BE2C (cell line): ENCODE results near the gene EFCAB10.
A peak's percentile ranks its signal among the peaks of the same experiment; 100 is the strongest.
"Not testable (repeated sequence)": the region's sequence is repeated elsewhere in the genome, so short reads cannot be mapped to it uniquely, and the experiment has no call there.

Experiments
- DNase-seq: peaks from one replicate; pipeline ENCODE4 v3.0.0-alpha.2; 2020
- H3K27me3 ChIP-seq: fragments of 250-450 bp; sonication (Bioruptor Pico); 2 replicates; pipeline ENCODE4 v1.5.1; 2020; ENCODE audit warnings: mild to moderate bottlenecking
- H3K36me3 ChIP-seq: fragments of 250-450 bp; sonication (Bioruptor Pico); 2 replicates; pipeline ENCODE4 v1.5.1; 2020; ENCODE audit warnings: mild to moderate bottlenecking
- H3K4me1 ChIP-seq: fragments of 250-450 bp; sonication (Bioruptor Pico); 2 replicates; pipeline ENCODE4 v1.5.1; 2020
- H3K4me3 ChIP-seq: 2 replicates; pipeline ENCODE4 v1.5.1; 2011; ENCODE audit warnings: low read depth, low read length
- H3K9me3 ChIP-seq: fragments of 250-450 bp; sonication (Bioruptor Pico); 2 replicates; pipeline ENCODE4 v1.5.1; 2020
- TF ChIP-seq, protein P1 (sequence below): IDR thresholded peaks from 2 replicates; pipeline ENCODE4 v1.5.1; 2012; ENCODE audit warnings: mild to moderate bottlenecking, low read depth, low read length

EFCAB10 gene

DNA sequence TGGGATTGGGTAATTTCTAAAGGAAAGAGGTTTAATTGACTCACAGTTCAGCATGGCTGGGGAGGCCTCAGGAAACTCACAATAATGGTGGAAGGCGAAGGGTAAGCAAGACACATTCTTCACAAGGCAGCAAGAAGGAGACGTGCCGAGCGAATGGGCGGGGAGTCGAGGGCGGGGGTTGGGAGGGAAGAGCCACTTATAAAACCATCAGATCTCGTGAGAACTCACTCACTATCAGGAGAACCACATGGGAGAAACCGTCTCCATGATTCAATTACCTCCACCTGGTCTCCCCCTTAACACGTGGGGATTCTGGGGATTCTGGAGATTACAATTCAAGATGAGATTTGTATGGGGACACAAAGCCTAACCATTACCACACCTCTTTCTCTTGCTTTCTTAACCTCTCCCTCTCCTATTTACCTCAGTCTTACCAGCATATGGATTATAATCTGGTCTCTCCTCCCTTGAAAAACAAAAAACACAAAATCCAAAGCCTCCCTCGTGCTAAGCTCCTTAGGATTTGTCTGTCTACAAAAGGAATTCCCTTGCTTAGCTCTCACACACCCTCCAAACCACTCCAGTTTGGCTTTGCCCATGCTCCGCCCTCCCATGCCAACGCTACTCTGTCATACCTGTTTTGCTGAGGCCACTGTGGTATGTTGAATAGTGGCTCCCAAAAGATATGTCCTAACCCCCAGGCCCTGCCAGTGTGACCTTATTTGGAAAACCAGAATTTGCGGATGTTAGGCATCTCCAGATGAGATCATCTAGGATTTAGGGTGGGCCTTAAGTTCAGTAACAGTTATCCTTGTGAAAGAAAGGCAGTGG lies 19.6 kb upstream of the EFCAB10 start:
- TF ChIP-seq, protein P1, sequence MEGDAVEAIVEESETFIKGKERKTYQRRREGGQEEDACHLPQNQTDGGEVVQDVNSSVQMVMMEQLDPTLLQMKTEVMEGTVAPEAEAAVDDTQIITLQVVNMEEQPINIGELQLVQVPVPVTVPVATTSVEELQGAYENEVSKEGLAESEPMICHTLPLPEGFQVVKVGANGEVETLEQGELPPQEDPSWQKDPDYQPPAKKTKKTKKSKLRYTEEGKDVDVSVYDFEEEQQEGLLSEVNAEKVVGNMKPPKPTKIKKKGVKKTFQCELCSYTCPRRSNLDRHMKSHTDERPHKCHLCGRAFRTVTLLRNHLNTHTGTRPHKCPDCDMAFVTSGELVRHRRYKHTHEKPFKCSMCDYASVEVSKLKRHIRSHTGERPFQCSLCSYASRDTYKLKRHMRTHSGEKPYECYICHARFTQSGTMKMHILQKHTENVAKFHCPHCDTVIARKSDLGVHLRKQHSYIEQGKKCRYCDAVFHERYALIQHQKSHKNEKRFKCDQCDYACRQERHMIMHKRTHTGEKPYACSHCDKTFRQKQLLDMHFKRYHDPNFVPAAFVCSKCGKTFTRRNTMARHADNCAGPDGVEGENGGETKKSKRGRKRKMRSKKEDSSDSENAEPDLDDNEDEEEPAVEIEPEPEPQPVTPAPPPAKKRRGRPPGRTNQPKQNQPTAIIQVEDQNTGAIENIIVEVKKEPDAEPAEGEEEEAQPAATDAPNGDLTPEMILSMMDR: no peak
- DNase-seq: no peak
- Histone ChIP-seq H3K4me1 (no peaks in the 10 kb centered on the region), H3K9me3 (no peaks in the 10 kb centered on the region), H3K4me3 (no peak overlapping the region), H3K27me3 (no peaks in the 10 kb centered on the region), H3K36me3 (no peaks in the 10 kb centered on the region)

DNA sequence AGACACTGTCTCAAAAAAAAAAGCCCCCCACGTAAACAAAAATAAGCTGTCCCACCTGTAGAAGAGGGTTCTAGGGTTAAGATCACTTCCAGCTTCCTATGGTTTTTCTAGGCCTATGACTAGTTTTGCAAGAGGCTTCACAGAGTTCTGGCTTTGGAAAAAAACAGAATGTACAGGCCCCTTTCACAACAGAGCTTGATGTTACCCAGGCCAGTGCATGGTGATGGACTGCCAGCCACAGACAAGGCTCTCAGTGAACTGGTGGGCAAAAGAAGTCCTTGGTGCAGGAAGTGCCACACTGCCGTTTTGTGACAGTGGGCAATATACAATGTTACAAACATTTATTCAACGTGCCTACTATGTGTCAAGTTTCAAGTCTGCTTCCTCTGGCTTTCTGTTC lies 18.3 kb upstream of the EFCAB10 start:
- H3K36me3 ChIP-seq: no peaks in the 10 kb centered on the region
- no peaks in the 10 kb centered on the region for H3K4me1 ChIP-seq
- TF ChIP-seq, protein P1: no peak
- no peak overlapping the region for H3K4me3 ChIP-seq
- no peaks in the 10 kb centered on the region for H3K27me3 ChIP-seq
- no peak for DNase-seq
- H3K9me3 ChIP-seq: no peaks in the 10 kb centered on the region

DNA sequence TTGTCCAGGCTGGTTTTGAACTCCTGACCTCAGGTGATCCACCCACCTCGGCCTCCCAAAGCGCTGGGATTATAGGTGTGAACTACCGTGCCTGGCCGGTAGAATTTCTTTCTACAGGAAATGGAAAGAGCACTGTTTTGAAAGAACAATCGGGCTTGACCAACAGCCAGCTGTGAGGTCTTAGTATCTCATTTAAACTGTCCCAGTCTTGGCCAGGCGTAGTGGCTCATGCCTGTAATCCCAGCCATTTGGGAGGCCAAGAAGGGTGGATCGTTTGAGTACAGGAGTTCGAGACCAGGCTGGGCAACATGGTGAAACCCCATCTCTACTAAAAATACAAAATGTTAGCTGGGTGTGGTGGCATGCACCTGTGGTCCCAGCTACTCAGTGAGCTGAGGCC lies 17.8 kb upstream of the EFCAB10 start:
- DNase-seq, H3K4me3 ChIP-seq, H3K4me1 ChIP-seq, H3K36me3 ChIP-seq, H3K27me3 ChIP-seq, H3K9me3 ChIP-seq: not testable (repeated sequence)

DNA sequence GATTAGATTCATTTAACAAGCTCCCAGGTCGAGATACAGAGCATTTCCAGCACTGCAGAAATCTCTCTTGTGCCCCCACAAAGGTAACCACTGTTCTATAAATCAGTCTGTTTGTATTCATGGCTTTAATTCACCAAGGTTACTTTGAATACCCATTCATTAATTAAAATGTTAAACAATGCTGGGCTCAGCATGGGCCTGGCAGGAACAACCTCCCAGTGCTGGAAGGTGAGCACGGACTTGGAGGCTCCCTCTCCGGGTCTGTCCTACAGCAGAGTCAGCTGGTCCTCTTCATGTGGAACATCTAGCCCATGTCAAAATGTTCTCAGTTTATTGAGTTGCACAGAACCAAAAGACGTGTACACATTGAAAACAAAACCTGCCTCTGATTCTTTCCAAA lies 15.6 kb upstream of the EFCAB10 start:
- Histone ChIP-seq H3K9me3 (no peaks in the 10 kb centered on the region), H3K27me3 (no peaks in the 10 kb centered on the region), H3K4me3 (no peak overlapping the region), H3K4me1 (no peaks in the 10 kb centered on the region), H3K36me3 (no peaks in the 10 kb centered on the region)
- DNase-seq: no peak
- TF ChIP-seq, protein P1: no peak

DNA sequence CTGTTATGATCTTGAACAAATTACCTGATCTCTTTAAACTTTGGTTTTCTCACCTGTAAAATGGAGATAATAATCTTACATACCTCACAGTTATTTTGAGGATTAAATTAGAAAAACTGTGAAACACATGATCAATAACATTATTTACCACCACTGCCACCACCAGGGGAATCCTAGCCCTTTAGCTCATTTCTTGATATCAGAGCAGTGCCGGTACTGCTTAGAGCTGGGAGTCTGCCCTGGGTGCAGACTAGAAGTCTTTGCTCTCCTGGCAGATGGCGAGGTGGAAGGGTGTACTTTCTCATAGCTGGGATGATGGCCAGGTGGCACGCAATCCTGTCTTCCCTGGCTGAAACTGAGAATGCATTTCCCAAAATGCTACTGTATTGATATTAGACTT lies 12.7 kb upstream of the EFCAB10 start:
- TF ChIP-seq, protein P1: peak; percentile 28
- no peak for DNase-seq
- H3K9me3 ChIP-seq: no peaks in the 10 kb centered on the region
- no peaks in the 10 kb centered on the region for H3K4me1 ChIP-seq
- H3K4me3 ChIP-seq: no peak overlapping the region
- no peaks in the 10 kb centered on the region for H3K36me3 ChIP-seq
- no peaks in the 10 kb centered on the region for H3K27me3 ChIP-seq

DNA sequence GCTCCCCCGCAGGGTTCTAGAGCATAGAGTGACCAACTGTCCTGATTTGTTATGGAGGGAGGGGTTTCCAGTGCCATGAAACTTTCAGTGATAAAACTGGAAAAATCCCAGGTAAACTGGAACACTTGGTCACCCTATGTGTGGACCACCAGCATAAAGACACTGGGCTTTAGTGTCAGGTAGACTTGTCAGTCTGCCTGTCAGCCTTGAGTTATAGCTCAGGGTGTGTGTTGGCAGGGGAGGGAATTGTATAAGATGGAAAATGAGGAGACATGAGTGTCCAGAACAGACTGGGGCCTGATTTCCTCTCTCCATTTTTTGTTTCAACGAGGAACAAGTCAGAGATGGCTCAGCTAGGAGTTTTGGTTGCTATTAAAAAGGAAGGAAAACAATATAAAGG lies 10.2 kb upstream of the EFCAB10 start:
- TF ChIP-seq, protein P1: no peak
- no peaks in the 10 kb centered on the region for H3K27me3 ChIP-seq
- H3K9me3 ChIP-seq: no peaks in the 10 kb centered on the region
- no peak for DNase-seq
- H3K36me3 ChIP-seq: no peaks in the 10 kb centered on the region
- H3K4me1 ChIP-seq: no peaks in the 10 kb centered on the region
- no peak overlapping the region for H3K4me3 ChIP-seq
